Stomach smooth muscle (tissue), 2 donors: Measurements from ENCODE around the gene SLC2A9.

ENCODE experiments used
- H3K27ac ChIP-seq: one replicate; pipeline ENCODE4 v1.7.0; 2013; ENCODE audit warnings: mild to moderate bottlenecking, low read length, inconsistent platforms
- H3K27me3 ChIP-seq, 2 donors: one replicate each; pipeline ENCODE4 v1.7.0; 2013; ENCODE audit warnings: low read length in 2 of 2; ENCODE audit not compliant: insufficient read depth in 2 of 2, control insufficient read depth in 1 of 2
- H3K36me3 ChIP-seq, 2 donors: one replicate each; pipeline ENCODE4 v1.7.0; 2013; ENCODE audit warnings: low read length in 2 of 2; ENCODE audit not compliant: control insufficient read depth in 2 of 2, insufficient read depth in 2 of 2
- H3K4me1 ChIP-seq: one replicate; pipeline ENCODE4 v1.7.0; 2013; ENCODE audit warnings: low read length; ENCODE audit not compliant: control insufficient read depth, insufficient read depth
- H3K4me3 ChIP-seq, 2 donors: one replicate each; pipeline ENCODE4 v1.7.0; 2013; ENCODE audit warnings: low read length in 2 of 2
- H3K9ac ChIP-seq, 2 donors: one replicate each; pipeline ENCODE4 v1.7.0; 2013; ENCODE audit warnings: low read length in 2 of 2, mild to moderate bottlenecking in 1 of 2
- H3K9me3 ChIP-seq, 2 donors: one replicate each; pipeline ENCODE4 v1.7.0; 2013; ENCODE audit warnings: low read length in 2 of 2; ENCODE audit not compliant: control insufficient read depth in 2 of 2
- donor health status: healthy.
- donor health status: Pancreatic carcinoma.

The SLC2A9 gene

DNA sequence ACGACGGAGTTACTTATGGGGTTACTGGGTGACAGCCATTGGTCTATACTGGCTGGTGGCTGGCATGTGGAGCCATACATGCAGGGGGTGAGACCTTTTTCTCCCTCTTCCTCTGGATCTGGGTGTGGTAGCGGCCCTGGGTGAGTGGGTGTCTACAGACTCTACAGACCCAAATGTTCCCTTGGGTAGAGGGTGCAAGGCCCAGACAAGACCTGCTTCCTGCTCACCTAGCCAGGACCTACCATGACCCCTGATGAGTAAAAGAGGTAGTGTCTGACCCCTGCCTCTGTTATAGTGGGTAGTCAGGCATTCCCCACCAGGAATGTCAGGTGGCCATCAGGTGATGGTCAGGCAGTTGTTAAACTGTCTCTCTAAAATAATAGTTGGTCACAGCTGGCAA, 66.8 kb downstream of the SLC2A9 start:
- Histone ChIP-seq H3K4me1 (no peaks in the 10 kb centered on the region), H3K9me3 (no peaks in the 10 kb centered on the region), H3K36me3 (no peaks in the 10 kb centered on the region), H3K27me3 (no peaks in the 10 kb centered on the region), H3K4me3 (no peak overlapping the region), H3K27ac (no peak overlapping the region), H3K9ac (no peak overlapping the region)

DNA sequence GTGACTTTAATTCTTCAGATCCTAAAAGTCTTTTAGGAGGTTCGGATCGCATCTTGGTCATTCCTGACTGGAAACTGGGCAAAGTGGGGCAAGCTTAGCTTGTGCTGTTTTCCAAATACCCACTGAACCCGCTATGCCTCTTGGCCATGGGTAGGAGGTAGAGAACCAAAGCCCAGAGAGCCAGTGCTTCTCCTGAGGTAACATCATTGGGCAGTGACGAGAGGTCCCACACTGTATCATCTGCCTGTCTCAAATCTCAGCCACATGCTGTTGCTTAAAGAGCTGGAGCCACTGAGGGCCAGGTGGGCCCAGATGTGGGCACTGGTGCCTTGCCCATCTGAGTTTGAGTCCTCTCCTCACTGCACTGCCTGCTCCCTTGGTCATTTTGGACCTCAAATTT, 68.2 kb downstream of the SLC2A9 start:
- H3K27ac ChIP-seq: no peak overlapping the region
- H3K27me3 ChIP-seq: no peaks in the 10 kb centered on the region
- no peaks in the 10 kb centered on the region for H3K9me3 ChIP-seq
- no peak overlapping the region for H3K9ac ChIP-seq
- no peaks in the 10 kb centered on the region for H3K4me1 ChIP-seq
- H3K36me3 ChIP-seq: no peaks in the 10 kb centered on the region
- H3K4me3 ChIP-seq: no peak overlapping the region

- H3K4me3 ChIP-seq: no peak overlapping the region
- H3K9ac ChIP-seq: no peak overlapping the region
- no peaks in the 10 kb centered on the region for H3K36me3 ChIP-seq
- no peaks in the 10 kb centered on the region for H3K9me3 ChIP-seq
- no peak overlapping the region for H3K27ac ChIP-seq
- H3K4me1 ChIP-seq: no peaks in the 10 kb centered on the region
- H3K27me3 ChIP-seq: no peaks in the 10 kb centered on the region
Observed at GRCh38 chr4:9952415-9952950, 68.8 kb downstream of the SLC2A9 start.

GRCh38 chr4:9949573-9949972, 71.7 kb downstream of the SLC2A9 start:
- Histone ChIP-seq H3K9ac (no peak overlapping the region), H3K9me3 (no peaks in the 10 kb centered on the region), H3K4me1 (no peaks in the 10 kb centered on the region), H3K36me3 (no peaks in the 10 kb centered on the region), H3K4me3 (no peak overlapping the region), H3K27ac (no peak overlapping the region), H3K27me3 (no peaks in the 10 kb centered on the region)

DNA sequence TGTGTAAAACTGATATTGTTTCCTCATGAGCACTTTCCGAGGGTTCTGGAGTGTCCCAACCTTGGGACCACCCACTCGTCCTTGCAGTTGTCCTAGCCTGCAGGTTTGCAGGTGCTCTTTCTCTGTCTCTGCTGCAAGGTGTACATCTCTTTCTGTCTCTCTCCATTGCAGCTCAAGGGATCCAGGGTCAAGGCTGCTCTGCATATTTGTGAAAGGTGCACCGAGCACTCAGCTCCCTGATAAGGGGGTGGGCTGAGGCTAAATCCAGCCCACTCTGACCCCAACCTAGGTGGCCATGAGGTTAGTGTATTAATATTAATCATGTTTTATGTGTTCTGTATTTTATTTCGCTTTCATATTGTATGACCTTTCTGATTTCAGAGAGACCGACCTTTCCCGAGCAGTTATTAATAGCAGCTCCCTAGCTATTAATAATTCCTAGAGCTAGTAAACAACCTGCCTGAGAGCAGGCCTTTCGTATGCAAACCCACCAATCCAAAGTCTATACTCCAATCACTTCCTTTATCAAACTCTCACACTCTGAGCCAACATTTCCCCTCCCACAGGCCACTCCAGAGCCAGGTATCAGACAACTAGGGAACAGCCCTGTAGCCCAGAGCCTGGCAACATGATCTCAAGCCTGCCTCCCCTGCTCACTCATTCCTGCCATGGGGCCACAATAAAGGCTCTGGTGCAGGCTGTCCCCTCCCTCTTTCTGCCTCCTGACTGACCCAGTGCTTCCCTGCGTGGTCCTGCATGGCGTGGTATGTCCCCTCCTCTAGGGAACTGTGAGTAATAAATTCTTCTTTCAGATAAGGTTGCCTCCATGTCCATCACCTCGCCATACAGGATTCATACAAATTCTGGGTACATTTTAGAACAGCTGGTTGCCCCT, 73.9 kb downstream of the SLC2A9 start:
- no peaks in the 10 kb centered on the region for H3K36me3 ChIP-seq
- H3K4me1 ChIP-seq: no peaks in the 10 kb centered on the region
- no peaks in the 10 kb centered on the region for H3K27me3 ChIP-seq
- no peak overlapping the region for H3K9ac ChIP-seq
- H3K4me3 ChIP-seq: no peak overlapping the region
- H3K9me3 ChIP-seq: no peaks in the 10 kb centered on the region
- H3K27ac ChIP-seq: no peak overlapping the region

DNA sequence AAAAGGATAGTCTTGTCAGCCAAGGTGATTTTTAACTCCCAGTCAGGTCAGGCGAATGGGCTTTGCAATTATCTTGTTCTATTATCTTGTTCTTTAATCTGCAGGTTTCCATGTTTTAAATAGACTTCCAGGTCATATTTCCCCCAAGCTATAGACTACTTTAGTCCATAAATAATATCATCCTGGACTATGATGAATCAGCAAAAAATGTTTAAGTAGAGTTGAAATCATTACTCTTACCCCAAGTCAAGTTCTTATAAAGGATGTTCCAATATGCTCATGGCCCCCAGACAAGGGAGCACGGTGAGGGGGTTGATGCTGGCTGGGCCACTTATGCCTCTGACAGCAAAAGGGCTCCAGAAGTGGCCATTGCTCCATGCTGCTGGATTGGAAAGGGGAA, 75.1 kb downstream of the SLC2A9 start:
- Histone ChIP-seq H3K36me3 (no peaks in the 10 kb centered on the region), H3K9ac (no peak overlapping the region), H3K27me3 (no peaks in the 10 kb centered on the region), H3K27ac (no peak overlapping the region), H3K9me3 (no peaks in the 10 kb centered on the region), H3K4me1 (no peaks in the 10 kb centered on the region), H3K4me3 (no peak overlapping the region)

DNA sequence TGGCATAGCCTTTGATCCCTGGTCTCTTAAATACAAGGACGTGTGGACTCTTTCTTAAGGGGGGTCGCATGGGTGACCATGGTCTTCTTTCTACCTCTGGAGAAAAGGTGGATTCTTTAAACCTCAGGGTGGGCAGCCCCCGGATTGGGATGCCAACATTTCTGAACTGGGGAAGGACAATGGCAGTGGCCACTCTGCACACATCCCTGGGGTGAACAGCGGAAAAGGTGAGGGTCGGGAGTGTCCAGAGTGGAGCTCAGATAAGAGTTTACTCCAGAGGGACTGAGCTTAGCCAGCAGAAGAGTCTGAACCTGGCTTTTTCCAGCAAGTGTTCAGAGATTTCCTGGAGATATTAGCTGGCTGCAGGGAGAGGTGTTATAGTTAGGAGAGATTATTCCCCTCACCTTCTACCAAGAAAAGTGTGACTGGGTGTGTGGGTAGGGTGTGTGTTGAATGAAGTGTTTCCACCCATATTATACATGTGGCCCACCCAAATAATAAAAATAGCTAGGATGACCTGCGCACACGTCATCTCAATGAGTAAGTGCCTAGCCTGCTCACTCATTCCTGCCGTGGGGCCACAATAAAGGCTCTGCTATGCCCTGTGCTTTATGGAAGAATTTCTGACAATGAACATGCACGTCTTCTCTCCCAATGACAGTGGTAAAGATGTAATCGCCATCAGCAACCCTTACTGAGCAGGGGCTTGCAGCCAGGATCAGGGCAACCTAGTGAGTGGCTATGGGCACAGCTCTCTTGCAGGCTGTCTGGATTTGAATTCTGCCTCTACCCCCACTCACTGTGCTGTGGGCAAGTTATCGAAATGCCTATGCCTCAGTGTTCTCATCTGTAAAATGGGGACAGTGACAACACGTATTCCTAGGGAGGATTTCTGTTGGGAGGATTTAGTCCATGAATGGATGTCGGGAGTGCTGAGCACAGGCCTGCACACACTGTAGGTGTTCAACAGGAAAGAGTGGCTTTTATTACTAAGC, 76.6 kb downstream of the SLC2A9 start:
- Histone ChIP-seq H3K4me1 (no peaks in the 10 kb centered on the region), H3K9me3 (no peaks in the 10 kb centered on the region), H3K36me3 (no peaks in the 10 kb centered on the region), H3K27ac (no peak overlapping the region), H3K9ac (no peak overlapping the region), H3K4me3 (no peak overlapping the region), H3K27me3 (no peaks in the 10 kb centered on the region)

DNA sequence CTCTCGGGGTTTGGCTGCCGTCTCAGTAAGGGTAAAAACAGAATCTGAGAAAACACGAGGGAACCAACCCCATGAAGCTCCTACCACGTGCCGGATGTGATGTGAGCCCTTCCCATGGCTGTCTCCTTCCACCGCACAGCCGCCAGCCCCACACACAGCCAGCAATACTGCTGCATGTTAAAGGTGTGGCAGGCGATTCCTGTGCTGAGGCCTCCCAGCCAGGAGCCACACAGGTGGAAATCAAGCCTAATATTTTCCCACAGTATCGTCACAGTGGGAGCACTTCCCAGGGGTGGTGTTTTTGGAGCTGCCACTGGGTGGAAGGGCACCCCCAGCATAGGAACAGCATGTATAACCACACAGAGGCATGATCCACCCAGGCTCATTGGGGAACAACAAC, 77.5 kb downstream of the SLC2A9 start:
- Histone ChIP-seq H3K36me3 (no peaks in the 10 kb centered on the region), H3K27ac (no peak overlapping the region), H3K4me1 (no peaks in the 10 kb centered on the region), H3K27me3 (no peaks in the 10 kb centered on the region), H3K4me3 (no peak overlapping the region), H3K9me3 (no peaks in the 10 kb centered on the region), H3K9ac (no peak overlapping the region)

DNA sequence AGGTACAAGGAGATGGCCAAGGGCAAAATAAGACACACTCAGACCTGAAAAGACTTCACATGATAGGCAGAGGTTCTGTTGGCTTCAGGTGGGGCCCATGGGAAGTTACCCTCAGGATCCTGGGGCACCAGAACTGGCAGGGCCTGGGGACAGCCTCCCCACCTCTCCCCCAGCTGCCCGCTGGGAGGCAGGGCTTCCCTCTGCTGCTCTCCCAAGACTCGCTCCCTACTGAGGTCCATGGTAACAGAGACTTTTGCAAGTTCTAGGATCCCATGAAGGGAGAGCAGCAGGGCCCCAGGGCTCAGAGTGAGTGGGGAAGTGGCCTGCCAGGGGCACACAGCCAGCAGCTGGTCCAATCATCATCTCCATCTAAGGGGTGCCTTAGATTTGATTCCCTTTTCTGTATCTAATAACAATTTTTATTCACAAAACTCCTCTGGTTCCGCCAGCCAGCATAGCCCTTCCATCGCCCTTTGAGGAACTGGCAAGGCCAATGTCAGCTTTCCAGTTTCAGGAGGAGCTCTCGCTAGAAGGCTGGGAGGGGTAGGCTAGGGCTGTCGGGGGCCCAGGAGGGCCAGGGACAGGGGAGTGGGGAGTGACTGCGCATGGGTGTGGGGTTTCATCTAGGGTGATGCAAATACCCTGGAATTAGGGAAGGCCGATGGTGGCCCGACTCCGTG, 78.2 kb downstream of the SLC2A9 start:
- Histone ChIP-seq H3K9ac (no peak overlapping the region), H3K36me3 (no peaks in the 10 kb centered on the region), H3K4me3 (no peak overlapping the region), H3K9me3 (no peaks in the 10 kb centered on the region), H3K27me3 (no peaks in the 10 kb centered on the region), H3K27ac (no peak overlapping the region), H3K4me1 (no peaks in the 10 kb centered on the region)

DNA sequence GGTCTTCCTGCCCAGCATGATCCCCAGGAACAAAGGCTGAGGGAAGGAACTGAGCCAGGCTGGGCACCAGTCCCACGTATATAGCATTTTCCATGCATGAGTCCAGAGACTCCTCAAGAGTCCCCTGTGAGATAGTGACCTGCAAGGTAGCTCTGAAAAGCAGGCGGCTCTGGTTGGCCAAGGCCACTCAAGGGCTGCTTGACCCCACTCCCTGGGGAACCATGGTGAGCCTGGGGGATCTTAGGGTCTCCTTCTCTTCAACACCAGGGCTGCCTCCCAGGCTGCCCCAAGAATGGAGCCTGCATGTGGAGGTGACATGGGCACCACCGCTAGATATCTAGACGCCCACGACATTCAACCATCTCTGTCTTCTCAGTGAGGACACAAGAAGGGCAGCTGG, 79.2 kb downstream of the SLC2A9 start:
- no peak overlapping the region for H3K9ac ChIP-seq
- no peaks in the 10 kb centered on the region for H3K36me3 ChIP-seq
- no peaks in the 10 kb centered on the region for H3K9me3 ChIP-seq
- H3K4me1 ChIP-seq: no peaks in the 10 kb centered on the region
- no peak overlapping the region for H3K4me3 ChIP-seq
- H3K27ac ChIP-seq: no peak overlapping the region
- H3K27me3 ChIP-seq: no peaks in the 10 kb centered on the region
